PC-3 (cell line): ENCODE results near the gene RGS9.

Experiments used
- CTCF ChIP-seq: fragments of 300-600 bp; sonication (generic); conservative IDR thresholded peaks from 2 replicates; pipeline ENCODE4 v1.5.1; 2017; ENCODE audit warnings: antibody characterized with exemption, low read depth, mild to moderate bottlenecking, low read length
- EZH2phosphoT487 ChIP-seq: fragments of 300-600 bp; sonication (generic); IDR thresholded peaks from 2 replicates; pipeline ENCODE4 v1.6.1; 2018; ENCODE audit warnings: mild to moderate bottlenecking, antibody characterized with exemption, low read length, borderline replicate concordance

- TF ChIP-seq CTCF, result no peak
- TF ChIP-seq EZH2phosphoT487, result no peak
Measured at GRCh38 chr17:65101371-65101770, 35.8 kb upstream of the RGS9 start.
